Fibroblast of the aortic adventitia (primary cell): Measurements from ENCODE around the gene NELL1. TPM values are rescaled to one million over a fixed set of nuclear protein-coding genes. Genes with fewer than 3 reads are reported as not detected.

Source experiments
- DNase-seq: peaks from one replicate; pipeline ENCODE4 v3.0.0-alpha.2; 2010; ENCODE audit warnings: low read depth
- H3K4me3 ChIP-seq: 2 replicates; pipeline ENCODE4 v1.5.1; 2011; ENCODE audit warnings: low read depth, mild to moderate bottlenecking, control low read depth, low read length, moderate library complexity
- total RNA-seq: library from RNA; depleted of rRNA; stranded (reverse); fragments of >200 nt; gene quantifications from 2 replicates; pipeline ENCODE4 v1.2.3, GENCODE V29; 2012; ENCODE audit warnings: low replicate concordance
- TF ChIP-seq, protein P1 (sequence below): IDR thresholded peaks from 2 replicates; pipeline ENCODE4 v1.5.1; 2011; ENCODE audit warnings: mild to moderate bottlenecking, low read length, control low read depth, inconsistent platforms; ENCODE audit not compliant: insufficient read depth

Gene NELL1
- total RNA-seq, 1 donor = not detected

- no peak overlapping the region for H3K4me3 ChIP-seq
- TF ChIP-seq, protein P1, sequence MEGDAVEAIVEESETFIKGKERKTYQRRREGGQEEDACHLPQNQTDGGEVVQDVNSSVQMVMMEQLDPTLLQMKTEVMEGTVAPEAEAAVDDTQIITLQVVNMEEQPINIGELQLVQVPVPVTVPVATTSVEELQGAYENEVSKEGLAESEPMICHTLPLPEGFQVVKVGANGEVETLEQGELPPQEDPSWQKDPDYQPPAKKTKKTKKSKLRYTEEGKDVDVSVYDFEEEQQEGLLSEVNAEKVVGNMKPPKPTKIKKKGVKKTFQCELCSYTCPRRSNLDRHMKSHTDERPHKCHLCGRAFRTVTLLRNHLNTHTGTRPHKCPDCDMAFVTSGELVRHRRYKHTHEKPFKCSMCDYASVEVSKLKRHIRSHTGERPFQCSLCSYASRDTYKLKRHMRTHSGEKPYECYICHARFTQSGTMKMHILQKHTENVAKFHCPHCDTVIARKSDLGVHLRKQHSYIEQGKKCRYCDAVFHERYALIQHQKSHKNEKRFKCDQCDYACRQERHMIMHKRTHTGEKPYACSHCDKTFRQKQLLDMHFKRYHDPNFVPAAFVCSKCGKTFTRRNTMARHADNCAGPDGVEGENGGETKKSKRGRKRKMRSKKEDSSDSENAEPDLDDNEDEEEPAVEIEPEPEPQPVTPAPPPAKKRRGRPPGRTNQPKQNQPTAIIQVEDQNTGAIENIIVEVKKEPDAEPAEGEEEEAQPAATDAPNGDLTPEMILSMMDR = no peak
Observed at GRCh38 chr11:20821470-20821869, 152.1 kb downstream of the NELL1 start.

DNA sequence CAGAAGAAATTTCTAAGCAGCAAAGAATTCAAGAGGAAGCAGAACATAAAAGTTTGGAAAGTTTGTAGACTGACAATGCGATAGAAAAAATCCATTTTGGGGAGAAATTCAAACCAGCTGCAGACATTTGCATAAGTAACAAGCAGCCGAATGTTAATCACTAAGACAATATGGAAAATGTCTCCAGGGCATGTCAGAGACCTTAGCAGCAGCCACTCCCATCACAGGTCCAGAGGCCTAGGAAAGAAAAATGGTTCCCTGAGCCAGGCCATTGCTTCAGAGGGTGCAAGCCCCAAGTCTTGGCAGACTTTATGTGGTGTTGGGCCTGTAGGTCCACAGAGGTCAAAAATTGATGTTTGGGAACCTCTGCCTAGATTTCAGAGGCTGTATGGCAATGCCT lies 155.4 kb downstream of the NELL1 start:
- TF ChIP-seq, protein P1 = no peak
- H3K4me3 ChIP-seq = no peak overlapping the region
- no peak for DNase-seq

More at GRCh38 chr11:20821470-20821869, 152.1 kb downstream of the NELL1 start:
- no peak for DNase-seq

GRCh38 chr11:20835561-20835960 lies 166.2 kb downstream of the NELL1 start:
- DNase-seq = no peak
- TF ChIP-seq, protein P1 = no peak
- no peak overlapping the region for H3K4me3 ChIP-seq

GRCh38 chr11:20839231-20839630 lies 169.8 kb downstream of the NELL1 start:
- TF ChIP-seq, protein P1 = no peak

GRCh38 chr11:20840341-20840740 lies 171.0 kb downstream of the NELL1 start:
- H3K4me3 ChIP-seq = no peak overlapping the region
- no peak for DNase-seq
- TF ChIP-seq, protein P1 = no peak

More at GRCh38 chr11:20839231-20839630, 169.8 kb downstream of the NELL1 start:
- no peak overlapping the region for H3K4me3 ChIP-seq
- DNase-seq = no peak

GRCh38 chr11:20844216-20844615 lies 174.8 kb downstream of the NELL1 start:
- no peak for DNase-seq
- H3K4me3 ChIP-seq = no peak overlapping the region
- TF ChIP-seq, protein P1 = no peak

DNA sequence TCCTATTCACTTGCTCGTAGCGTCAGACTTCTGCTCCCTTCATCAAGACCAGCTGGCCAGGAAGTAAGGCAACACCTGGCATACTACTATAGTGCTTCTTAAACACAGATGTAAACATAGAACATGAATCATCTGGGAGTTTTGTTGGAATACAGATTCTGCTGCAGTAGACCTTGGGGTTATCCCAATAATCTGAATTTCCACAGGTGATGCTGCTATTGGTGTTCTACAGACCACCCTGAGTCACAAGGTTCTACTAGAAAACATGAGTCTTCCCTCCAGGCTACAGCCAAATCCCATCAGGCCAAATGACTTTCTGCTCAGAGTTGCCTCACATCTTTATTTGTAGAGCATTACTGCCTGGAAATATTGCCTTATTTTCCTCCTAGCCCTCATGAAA lies 175.2 kb downstream of the NELL1 start:
- TF ChIP-seq, protein P1 = no peak
- no peak overlapping the region for H3K4me3 ChIP-seq
- DNase-seq = no peak
